VCaP (cell line): ENCODE data around the gene PRIMPOL.

ENCODE experiments used
- H3K27ac ChIP-seq: fragments of 450-650 bp; 2 replicates; pipeline ENCODE4 v1.5.1; 2017
- CTCF ChIP-seq: fragments of 450-650 bp; conservative IDR thresholded peaks from 2 replicates; pipeline ENCODE4 v1.5.1; 2017; ENCODE audit warnings: mild to moderate bottlenecking, moderate library complexity

The PRIMPOL gene

GRCh38 chr4:184689681-184690080, 40.1 kb downstream of the PRIMPOL start:
- no peak overlapping the region for H3K27ac ChIP-seq
- TF ChIP-seq CTCF = no peak

- no peak for TF ChIP-seq CTCF
- H3K27ac ChIP-seq = no peak overlapping the region
Measured at GRCh38 chr4:184693056-184693455, 43.5 kb downstream of the PRIMPOL start.

- TF ChIP-seq CTCF = no peak
- H3K27ac ChIP-seq = no peak overlapping the region
Measured at GRCh38 chr4:184694412-184694956, 44.9 kb downstream of the PRIMPOL start.

- no peak for TF ChIP-seq CTCF
- no peak overlapping the region for H3K27ac ChIP-seq
Measured at GRCh38 chr4:184695178-184695896, 45.8 kb downstream of the PRIMPOL start.

- no peak for TF ChIP-seq CTCF
- no peak overlapping the region for H3K27ac ChIP-seq
Measured at GRCh38 chr4:184697956-184698355, 48.4 kb downstream of the PRIMPOL start.

GRCh38 chr4:184699941-184700340, 50.4 kb downstream of the PRIMPOL start:
- H3K27ac ChIP-seq = peak overlapping the region; percentile 34
- TF ChIP-seq CTCF = no peak

- no peak overlapping the region for H3K27ac ChIP-seq
- no peak for TF ChIP-seq CTCF
Measured at GRCh38 chr4:184702114-184702513, 52.6 kb downstream of the PRIMPOL start.
